ENCODE data around the gene DYDC2. TPM values are rescaled to one million over a fixed set of nuclear protein-coding genes. Genes with fewer than 3 reads are reported as not detected.

DYDC2 gene
- total RNA-seq, 2 donors from 2014 or later = 1.9 to 5.3 TPM

GRCh38 chr10:80406204-80406603 lies 49.6 kb downstream of the DYDC2 start:
- no peaks in the 10 kb centered on the region for H3K9me3 ChIP-seq (ENCODE audit: control insufficient read depth, low read length)
- H3K9me3 Mint-ChIP-seq = no peaks in the 10 kb centered on the region

GRCh38 chr10:80407812-80408241 lies 51.2 kb downstream of the DYDC2 start:
- Histone ChIP-seq H3K9ac (ENCODE audit: extremely low read depth, low read length, poor library complexity, severe bottlenecking) (peak overlapping the region; percentile 36), H3K36me3 (ENCODE audit: control insufficient read depth, insufficient read depth, low read length) (peaks cover 7% of the 10 kb centered on the region), H3K27me3 (ENCODE audit: control insufficient read depth, insufficient read depth, low read length, poor library complexity, severe bottlenecking) (no peaks in the 10 kb centered on the region), H3K4me1 (ENCODE audit: control insufficient read depth, insufficient read depth, low read length) (peaks cover 5% of the 10 kb centered on the region), H3K4me3 (ENCODE audit: low read length) (peak overlapping the region; percentile 94), H3K27ac (ENCODE audit: low read depth, low read length) (peak overlapping the region; percentile 12), H3K9me3 (ENCODE audit: control insufficient read depth, low read length) (no peaks in the 10 kb centered on the region)
- DNase-seq = peak; percentile 75
- Mint-ChIP-seq H3K27me3 (ENCODE audit: insufficient read depth) (peaks cover 4% of the 10 kb centered on the region), H3K36me3 (ENCODE audit: low read depth) (no peaks in the 10 kb centered on the region), H3K4me3 (peak overlapping the region; percentile 79), H3K4me1 (peaks cover 37% of the 10 kb centered on the region), H3K27ac (peak overlapping the region; percentile 97), H3K9me3 (no peaks in the 10 kb centered on the region)
- 63 to 76% methylated on average over 13 to 16 of the region's 16 CpGs for WGBS, 2 experiments (ENCODE audit: insufficient coverage in 1 of 2, insufficient read length in 1 of 2)
- TF ChIP-seq, protein P1, sequence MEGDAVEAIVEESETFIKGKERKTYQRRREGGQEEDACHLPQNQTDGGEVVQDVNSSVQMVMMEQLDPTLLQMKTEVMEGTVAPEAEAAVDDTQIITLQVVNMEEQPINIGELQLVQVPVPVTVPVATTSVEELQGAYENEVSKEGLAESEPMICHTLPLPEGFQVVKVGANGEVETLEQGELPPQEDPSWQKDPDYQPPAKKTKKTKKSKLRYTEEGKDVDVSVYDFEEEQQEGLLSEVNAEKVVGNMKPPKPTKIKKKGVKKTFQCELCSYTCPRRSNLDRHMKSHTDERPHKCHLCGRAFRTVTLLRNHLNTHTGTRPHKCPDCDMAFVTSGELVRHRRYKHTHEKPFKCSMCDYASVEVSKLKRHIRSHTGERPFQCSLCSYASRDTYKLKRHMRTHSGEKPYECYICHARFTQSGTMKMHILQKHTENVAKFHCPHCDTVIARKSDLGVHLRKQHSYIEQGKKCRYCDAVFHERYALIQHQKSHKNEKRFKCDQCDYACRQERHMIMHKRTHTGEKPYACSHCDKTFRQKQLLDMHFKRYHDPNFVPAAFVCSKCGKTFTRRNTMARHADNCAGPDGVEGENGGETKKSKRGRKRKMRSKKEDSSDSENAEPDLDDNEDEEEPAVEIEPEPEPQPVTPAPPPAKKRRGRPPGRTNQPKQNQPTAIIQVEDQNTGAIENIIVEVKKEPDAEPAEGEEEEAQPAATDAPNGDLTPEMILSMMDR (conservative IDR thresholded peaks at IDR 0.05) = no peak

More at GRCh38 chr10:80406204-80406603, 49.6 kb downstream of the DYDC2 start:
- Histone ChIP-seq H3K4me3 (ENCODE audit: low read length) (no peak overlapping the region), H3K27ac (ENCODE audit: low read depth, low read length) (no peak overlapping the region), H3K27me3 (ENCODE audit: control insufficient read depth, insufficient read depth, low read length, poor library complexity, severe bottlenecking) (no peaks in the 10 kb centered on the region), H3K4me1 (ENCODE audit: control insufficient read depth, insufficient read depth, low read length) (no peaks in the 10 kb centered on the region), H3K9ac (ENCODE audit: extremely low read depth, low read length, poor library complexity, severe bottlenecking) (no peak overlapping the region), H3K36me3 (ENCODE audit: control insufficient read depth, insufficient read depth, low read length) (no peaks in the 10 kb centered on the region)
- TF ChIP-seq, protein P1 (conservative IDR thresholded peaks at IDR 0.05) = no peak
- WGBS, 2 experiments (ENCODE audit: insufficient coverage in 1 of 2, insufficient read length in 1 of 2) = 79 to 87% methylated on average over 4 of the region's 4 CpGs
- no peak for DNase-seq
- Mint-ChIP-seq H3K36me3 (ENCODE audit: low read depth) (no peaks in the 10 kb centered on the region), H3K27me3 (ENCODE audit: insufficient read depth) (peaks cover 4% of the 10 kb centered on the region), H3K4me3 (no peak overlapping the region), H3K27ac (no peak overlapping the region), H3K4me1 (peaks cover 24% of the 10 kb centered on the region)

GRCh38 chr10:80408242-80409101 lies 51.9 kb downstream of the DYDC2 start, which contains the start of gene PRXL2A:
Gene PRXL2A, plus strand, starts transcription at chr10:80408551. Its CDS starts 11,917 bp downstream, at chr10:80420468.
- Histone ChIP-seq H3K27me3 (ENCODE audit: control insufficient read depth, insufficient read depth, low read length, poor library complexity, severe bottlenecking) (no peaks in the 10 kb centered on the region), H3K9ac (ENCODE audit: extremely low read depth, low read length, poor library complexity, severe bottlenecking) (peak within 1 kb of the TSS; percentile 64), H3K4me3 (ENCODE audit: low read length) (peak within 1 kb of the TSS; percentile 94), H3K9me3 (ENCODE audit: control insufficient read depth, low read length) (no peaks in the 10 kb centered on the region), H3K27ac (ENCODE audit: low read depth, low read length) (peak within 1 kb of the TSS; percentile 67), H3K4me1 (ENCODE audit: control insufficient read depth, insufficient read depth, low read length) (peaks cover 9% of the 10 kb centered on the region), H3K36me3 (ENCODE audit: control insufficient read depth, insufficient read depth, low read length) (peaks cover 7% of the 10 kb centered on the region)
- H3K27ac Mint-ChIP-seq = peak within 1 kb of the TSS; percentile 97
- peaks cover 43% of the 10 kb centered on the region for H3K4me1 Mint-ChIP-seq
- no peaks in the 10 kb centered on the region for H3K9me3 Mint-ChIP-seq
- TF ChIP-seq, protein P1 (conservative IDR thresholded peaks at IDR 0.05) = no peak
- DNase-seq = peak; percentile 97
- H3K4me3 Mint-ChIP-seq = peak within 1 kb of the TSS; percentile 79
- H3K36me3 Mint-ChIP-seq (ENCODE audit: low read depth) = no peaks in the 10 kb centered on the region
- peaks cover 4% of the 10 kb centered on the region for H3K27me3 Mint-ChIP-seq (ENCODE audit: insufficient read depth)
- WGBS, 2 experiments (ENCODE audit: insufficient coverage in 1 of 2, insufficient read length in 1 of 2) = 1 to 5% methylated on average over 19 to 96 of the region's 96 CpGs
